Vagina (tissue), 2 donors: ENCODE data around the gene NIPBL.

Experiments used
- CTCF ChIP-seq, 3 experiments: fragments of 450-650 bp in 2 of 3; fragments of 200-600 bp in 1 of 3; sonication (generic) in 1 of 3; IDR thresholded peaks; one replicate each; pipeline ENCODE4 v1.5.1; 2017 to 2019; ENCODE audit warnings: antibody characterized with exemption in 3 of 3, mild to moderate bottlenecking in 2 of 3, moderate library complexity in 2 of 3
- POLR2A ChIP-seq, 2 donors: fragments of 450-650 bp; IDR thresholded peaks; one replicate each; pipeline ENCODE4 v1.6.1; 2017; ENCODE audit warnings: antibody characterized with exemption in 2 of 2, mild to moderate bottlenecking in 2 of 2, moderate library complexity in 2 of 2
- POLR2AphosphoS5 ChIP-seq, 2 donors: sonication (generic); formaldehyde crosslinking; IDR thresholded peaks; one replicate each; pipeline ENCODE4 v1.9.0; 2017; ENCODE audit warnings: antibody characterized with exemption in 2 of 2, mild to moderate bottlenecking in 2 of 2, low read depth in 1 of 2; ENCODE audit not compliant: insufficient read depth in 1 of 2

GRCh38 chr5:36883894-36884462 is 7.4 kb downstream of the NIPBL start:
- TF ChIP-seq CTCF (IDR thresholded peaks at IDR 0.05) (no peak), POLR2A (IDR thresholded peaks at IDR 0.05) (no peak), POLR2AphosphoS5 (IDR thresholded peaks at IDR 0.05; ENCODE audit: insufficient read depth in 1 of 2, low read depth in 1 of 2) (no peak)
